Measurements from ENCODE around the gene MADD. TPM values are rescaled to one million over a fixed set of nuclear protein-coding genes. Genes with fewer than 3 reads are reported as not detected.

MADD gene
- total and polyA plus RNA-seq, 8 donors = 13.6 to 131 (median 42.6) TPM

DNA sequence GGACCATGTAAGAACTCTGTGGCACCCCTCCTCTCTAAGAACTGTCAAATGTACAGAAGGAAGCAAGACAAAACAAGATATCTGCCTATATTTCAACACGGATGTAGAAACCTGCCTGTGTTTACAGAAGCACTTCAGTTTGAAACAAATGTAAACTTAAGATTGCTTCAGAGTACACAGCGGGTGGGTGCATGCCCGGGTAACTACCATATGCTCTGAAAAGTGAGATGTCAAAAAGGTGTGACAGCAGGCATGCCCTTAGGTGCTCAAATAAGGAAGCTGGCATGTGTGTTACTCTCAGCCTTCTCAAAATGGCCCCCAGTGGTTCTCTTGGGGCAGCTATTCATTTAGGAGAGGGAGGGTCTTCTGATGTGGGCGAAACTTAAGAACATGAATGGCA lies 26.5 kb upstream of the MADD start:
- Histone ChIP-seq H3K27ac (no peak overlapping the region), H3K9me3 (no peaks in the 10 kb centered on the region), H3K4me3 (no peak overlapping the region), H3K36me3 (peaks cover 53 to 89% (median 85%) of the 10 kb centered on the region in 4 donors), H3K4me1 (peaks cover 14 to 19% (median 17%) of the 10 kb centered on the region in 4 donors), H3K27me3 (no peaks in the 10 kb centered on the region)
- no peak for DNase-seq
- TF ChIP-seq POLR2AphosphoS5 (IDR thresholded peaks at IDR 0.05) = no peak
- no peak for TF ChIP-seq POLR2A (IDR thresholded peaks at IDR 0.05)
- TF ChIP-seq CTCF (IDR thresholded peaks at IDR 0.05) = no peak
- no peak for TF ChIP-seq EP300 (IDR thresholded peaks at IDR 0.05)
- 55 to 65% (median 59%) methylated on average over 4 of the region's 4 CpGs for WGBS, 5 donors
- intact Hi-C loops (cut with DNase I; ENCODE audit: low total_unique reads) = no loop called here

GRCh38 chr11:47244448-47245350 lies 25.2 kb upstream of the MADD start:
- Histone ChIP-seq H3K4me3 (no peak overlapping the region), H3K27me3 (no peaks in the 10 kb centered on the region), H3K4me1 (peaks cover 18 to 28% (median 24%) of the 10 kb centered on the region in 4 donors), H3K36me3 (peaks cover 44 to 77% (median 72%) of the 10 kb centered on the region in 4 donors), H3K9me3 (no peaks in the 10 kb centered on the region), H3K27ac (peak overlapping the region in 1 of 5 donors; percentile 14)
- DNase-seq = no peak
- 81 to 94% (median 93%) methylated on average over 15 to 23 of the region's 23 CpGs for WGBS, 5 donors
- intact Hi-C loops (cut with DNase I; ENCODE audit: low total_unique reads) = no loop called here
- no peak for TF ChIP-seq EP300 (IDR thresholded peaks at IDR 0.05)
- no peak for TF ChIP-seq POLR2AphosphoS5 (IDR thresholded peaks at IDR 0.05)
- no peak for TF ChIP-seq CTCF (IDR thresholded peaks at IDR 0.05)
- TF ChIP-seq POLR2A (IDR thresholded peaks at IDR 0.05) = no peak

DNA sequence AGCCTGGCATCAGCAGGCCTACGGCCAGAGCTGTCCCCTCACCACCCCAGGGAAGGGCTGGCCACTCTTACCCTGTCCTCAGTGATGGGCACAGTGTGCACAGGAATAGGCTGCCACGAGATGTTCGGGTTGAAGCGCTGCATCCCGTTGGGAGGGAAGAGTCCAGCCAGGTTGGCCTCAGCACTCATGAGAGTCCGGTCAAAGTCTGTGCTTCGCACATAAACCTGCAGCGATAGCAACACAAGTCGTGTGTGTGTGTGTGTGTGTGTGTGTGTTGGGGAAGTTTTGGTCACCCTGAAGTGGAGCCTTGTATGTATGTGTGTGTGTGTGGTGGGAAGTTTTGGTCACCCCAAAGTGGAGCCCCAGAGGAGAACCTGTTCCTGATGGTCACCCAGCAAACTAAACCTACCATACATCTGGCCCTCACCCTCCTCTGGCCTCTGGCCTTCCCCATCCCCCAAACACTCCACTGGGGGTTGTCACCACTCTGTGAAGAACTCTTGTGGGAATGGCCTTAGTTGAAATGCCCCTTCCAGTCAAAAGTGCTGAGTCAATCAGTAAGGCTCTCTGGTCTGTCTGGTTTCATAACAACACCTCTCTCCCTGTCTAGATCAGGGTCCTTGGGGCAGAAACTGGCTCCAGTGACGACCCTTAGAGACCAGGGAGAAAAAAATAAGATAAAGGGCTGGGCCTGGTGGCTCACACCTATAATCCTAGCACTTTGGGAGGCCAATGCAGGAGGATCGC lies 24.1 kb upstream of the MADD start:
- Histone ChIP-seq H3K9me3 (no peaks in the 10 kb centered on the region), H3K27ac (no peak overlapping the region), H3K4me1 (peaks cover 22 to 32% (median 28%) of the 10 kb centered on the region in 4 donors), H3K36me3 (peaks cover 35 to 66% (median 61%) of the 10 kb centered on the region in 4 donors), H3K27me3 (no peaks in the 10 kb centered on the region), H3K4me3 (no peak overlapping the region)
- DNase-seq = no peak
- no peak for TF ChIP-seq EP300 (IDR thresholded peaks at IDR 0.05)
- no peak for TF ChIP-seq CTCF (IDR thresholded peaks at IDR 0.05)
- no peak for TF ChIP-seq POLR2A (IDR thresholded peaks at IDR 0.05)
- TF ChIP-seq POLR2AphosphoS5 (IDR thresholded peaks at IDR 0.05) = no peak
- 81 to 94% (median 87%) methylated on average over 7 to 11 of the region's 11 CpGs for WGBS, 5 donors
- intact Hi-C loops (cut with DNase I; ENCODE audit: low total_unique reads) = no loop called here

GRCh38 chr11:47247502-47247901 lies 22.4 kb upstream of the MADD start:
- peak overlapping the region in 3 of 4 donors; percentile 56 to 94 (median 63) for H3K4me3 ChIP-seq
- 50 to 82% (median 69%) methylated on average over 5 of the region's 5 CpGs for WGBS, 5 donors

More at GRCh38 chr11:47247502-47247901, 22.4 kb upstream of the MADD start:
- TF ChIP-seq POLR2A (IDR thresholded peaks at IDR 0.05) (no peak), POLR2AphosphoS5 (IDR thresholded peaks at IDR 0.05) (no peak), CTCF (IDR thresholded peaks at IDR 0.05) (no peak), EP300 (IDR thresholded peaks at IDR 0.05) (no peak)
- H3K9me3 ChIP-seq = no peaks in the 10 kb centered on the region
- H3K36me3 ChIP-seq = peaks cover 26 to 49% (median 44%) of the 10 kb centered on the region in 4 donors
- intact Hi-C loops (cut with DNase I; ENCODE audit: low total_unique reads) = no loop called here
- peak overlapping the region in 1 of 5 donors; percentile 85 for H3K27ac ChIP-seq
- H3K4me1 ChIP-seq = peaks cover 22 to 32% (median 28%) of the 10 kb centered on the region in 4 donors
- H3K27me3 ChIP-seq = no peaks in the 10 kb centered on the region
- no peak for DNase-seq

All from stomach (tissue), 9 donors.